GM18519 (cell line): Measurements from ENCODE around the gene LDLRAD3.

Experiments used
- ATAC-seq: cut with Tn5 transposase; IDR thresholded peaks from one replicate; pipeline ENCODE4 v1.9.1; 2021; ENCODE audit warnings: mild to moderate bottlenecking, moderate library complexity; ENCODE audit not compliant: unreplicated experiment, low FRiP score

The LDLRAD3 gene

GRCh38 chr11:36219996-36220395 lies 276.1 kb downstream of the LDLRAD3 start:
- no peak for ATAC-seq

DNA sequence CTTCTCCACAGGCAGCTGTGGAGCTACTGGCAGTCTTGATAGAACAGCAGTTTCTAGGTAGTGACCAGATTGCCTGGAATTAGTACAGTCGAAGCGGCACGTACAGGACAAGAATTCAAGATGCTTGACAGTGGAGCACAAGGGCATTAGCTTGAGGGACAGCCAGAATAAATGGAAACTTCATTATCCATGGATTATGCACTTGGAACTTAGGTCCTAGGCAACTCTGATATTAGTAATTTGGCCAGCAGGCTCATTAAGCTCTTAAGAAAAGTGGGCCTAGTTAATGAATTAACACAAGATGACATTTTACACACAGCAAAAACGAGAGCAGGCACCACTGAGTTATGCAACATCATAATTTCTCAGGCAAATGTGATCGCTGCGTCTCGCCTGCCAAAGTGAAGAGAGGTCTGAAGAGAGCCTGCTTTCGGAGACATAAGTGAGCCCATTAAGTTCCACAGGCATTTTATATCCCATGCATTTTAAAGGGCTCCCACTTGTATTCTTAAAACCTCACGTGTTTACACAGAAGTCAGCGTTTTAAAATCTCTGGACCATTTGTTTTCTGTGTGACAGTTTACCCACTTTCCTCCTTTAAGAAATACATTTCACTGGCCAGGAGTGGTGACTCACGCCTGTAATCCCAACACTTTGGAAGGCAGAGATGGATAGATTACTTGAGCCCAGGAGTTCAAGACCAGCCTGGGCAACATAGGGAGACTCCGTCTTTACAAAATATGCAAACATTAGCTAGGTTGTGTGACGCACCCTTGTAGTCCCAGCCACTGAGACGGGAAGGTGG lies 279.2 kb downstream of the LDLRAD3 start:
- no peak for ATAC-seq

DNA sequence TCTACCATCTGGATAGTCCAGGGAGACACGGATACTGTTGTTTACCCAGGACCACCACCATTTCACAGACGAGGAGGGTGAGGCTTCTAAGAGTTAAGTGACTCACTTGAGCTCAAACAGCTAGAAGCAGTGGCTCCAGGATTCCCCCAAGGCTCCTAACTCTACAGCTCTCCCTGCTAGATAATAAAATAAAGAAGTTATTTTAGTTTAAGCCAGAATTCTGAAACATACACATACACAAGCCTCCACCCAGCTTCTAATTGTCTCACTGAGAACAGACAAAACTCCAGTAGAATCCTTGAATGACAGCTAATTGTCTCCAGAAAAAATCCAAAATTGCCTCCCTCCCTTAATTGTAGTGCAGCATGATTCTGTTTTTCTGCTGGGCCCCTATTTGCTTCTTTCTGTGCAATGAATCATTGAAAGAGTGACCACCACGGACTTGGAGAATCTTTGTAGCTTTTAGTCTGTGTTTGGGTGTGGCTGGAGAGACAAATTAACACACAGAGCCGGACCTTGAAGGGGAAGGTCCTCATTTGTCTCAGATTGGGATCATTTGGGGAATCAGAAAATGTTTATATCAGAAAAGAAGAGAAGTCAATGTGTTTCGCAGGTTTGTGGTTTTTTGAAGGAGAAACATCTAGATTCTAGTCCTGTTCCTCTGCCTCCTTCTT lies 280.5 kb downstream of the LDLRAD3 start:
- ATAC-seq: no peak

DNA sequence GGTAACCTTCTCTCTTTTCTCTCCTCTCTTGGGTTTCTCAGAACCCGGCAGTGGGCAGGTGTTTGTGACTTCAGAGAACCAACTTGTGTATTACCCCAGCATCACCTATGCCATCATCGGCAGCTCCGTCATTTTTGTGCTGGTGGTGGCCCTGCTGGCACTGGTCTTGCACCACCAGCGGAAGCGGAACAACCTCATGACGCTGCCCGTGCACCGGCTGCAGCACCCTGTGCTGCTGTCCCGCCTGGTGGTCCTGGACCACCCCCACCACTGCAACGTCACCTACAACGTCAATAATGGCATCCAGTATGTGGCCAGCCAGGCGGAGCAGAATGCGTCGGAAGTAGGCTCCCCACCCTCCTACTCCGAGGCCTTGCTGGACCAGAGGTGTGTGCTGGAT lies 283.2 kb downstream of the LDLRAD3 start:
- ATAC-seq: no peak

DNA sequence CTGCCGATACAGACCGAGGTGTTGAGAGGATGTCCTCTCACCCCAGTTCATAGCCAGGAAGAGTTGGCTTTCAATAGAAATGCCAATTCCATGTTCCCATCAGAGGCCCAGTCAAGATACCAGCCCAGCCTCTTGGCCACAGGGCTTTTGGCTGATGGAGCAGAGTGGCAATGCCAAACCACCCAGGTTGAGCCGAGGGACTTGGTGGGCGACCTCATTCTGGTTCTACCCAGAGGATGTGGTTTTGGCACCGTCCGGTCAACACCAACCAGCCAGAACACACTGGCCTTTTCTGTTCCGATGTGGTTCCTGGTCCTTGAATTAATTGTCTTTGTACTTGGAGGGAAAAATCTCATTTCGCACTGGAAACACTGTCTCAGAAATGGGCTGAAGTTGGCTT lies 284.8 kb downstream of the LDLRAD3 start:
- no peak for ATAC-seq

DNA sequence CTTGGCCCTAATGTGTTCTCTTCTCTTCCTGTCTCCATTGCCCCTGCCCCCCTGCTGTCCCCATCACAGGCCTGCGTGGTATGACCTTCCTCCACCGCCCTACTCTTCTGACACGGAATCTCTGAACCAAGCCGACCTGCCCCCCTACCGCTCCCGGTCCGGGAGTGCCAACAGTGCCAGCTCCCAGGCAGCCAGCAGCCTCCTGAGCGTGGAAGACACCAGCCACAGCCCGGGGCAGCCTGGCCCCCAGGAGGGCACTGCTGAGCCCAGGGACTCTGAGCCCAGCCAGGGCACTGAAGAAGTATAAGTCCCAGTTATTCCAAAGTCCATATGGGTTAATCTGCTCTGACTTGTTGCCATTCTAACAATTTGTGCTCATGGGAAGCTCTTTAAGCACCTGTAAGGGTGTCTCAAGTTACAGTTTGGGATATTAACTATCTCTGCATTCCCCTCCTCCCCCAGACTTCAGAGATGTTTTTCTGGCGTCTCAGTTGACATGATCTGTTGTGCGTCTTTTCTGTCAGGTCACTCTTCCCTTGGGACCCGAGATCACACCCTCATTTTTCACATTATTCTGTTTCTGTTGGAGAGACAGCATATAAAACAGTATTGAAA lies 285.3 kb downstream of the LDLRAD3 start:
- no peak for ATAC-seq

DNA sequence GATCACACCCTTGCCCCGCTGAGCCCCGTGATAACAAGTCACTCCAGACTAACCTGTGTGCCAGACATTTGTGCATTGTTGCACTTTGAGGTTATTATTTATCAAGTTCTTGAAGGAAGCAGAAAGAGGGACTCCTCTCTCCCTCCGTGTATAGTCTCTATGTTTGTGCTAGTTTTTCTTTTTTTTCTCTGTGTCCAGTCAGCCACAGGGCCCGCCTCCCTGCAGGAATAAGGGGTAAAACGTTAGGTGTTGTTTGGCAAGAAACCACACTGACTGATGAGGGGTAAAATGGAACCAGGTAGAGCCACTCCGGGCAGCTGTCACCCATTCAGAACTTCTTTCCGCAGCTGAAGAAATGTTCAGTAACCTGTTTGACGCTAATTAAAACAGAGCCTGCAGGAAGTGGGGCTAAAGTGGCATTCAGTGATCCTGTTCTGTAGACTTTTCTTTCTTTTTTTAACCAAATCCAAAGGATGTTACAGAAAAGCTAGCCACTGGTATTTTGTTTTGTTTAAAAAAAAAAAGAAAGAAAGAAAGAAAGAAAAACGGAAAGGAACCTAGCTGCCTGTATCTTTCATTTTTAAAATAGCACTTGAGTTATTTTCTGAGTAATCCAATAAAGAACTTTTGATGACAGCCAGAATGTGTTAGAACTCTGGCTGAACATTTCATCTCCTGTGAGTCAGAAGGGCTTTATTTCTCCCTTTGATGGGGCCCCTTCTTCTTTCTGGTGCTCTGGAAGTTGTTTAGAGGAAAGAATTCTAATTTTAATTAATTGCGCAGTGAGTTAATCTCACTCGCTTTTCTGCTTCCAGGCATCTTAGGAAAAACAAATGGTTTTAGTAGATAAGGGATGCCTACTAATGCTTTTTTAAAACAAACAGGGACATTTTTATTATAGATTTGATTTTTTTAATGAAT lies 287.2 kb downstream of the LDLRAD3 start:
- no peak for ATAC-seq

- no peak for ATAC-seq
These were observed 289.3 kb downstream of the LDLRAD3 start for GRCh38 chr11:36233204-36233603.

- ATAC-seq: no peak
These were observed 291.0 kb downstream of the LDLRAD3 start for GRCh38 chr11:36234825-36235224.

- ATAC-seq: no peak
These were observed 291.9 kb downstream of the LDLRAD3 start for GRCh38 chr11:36235750-36236149.

DNA sequence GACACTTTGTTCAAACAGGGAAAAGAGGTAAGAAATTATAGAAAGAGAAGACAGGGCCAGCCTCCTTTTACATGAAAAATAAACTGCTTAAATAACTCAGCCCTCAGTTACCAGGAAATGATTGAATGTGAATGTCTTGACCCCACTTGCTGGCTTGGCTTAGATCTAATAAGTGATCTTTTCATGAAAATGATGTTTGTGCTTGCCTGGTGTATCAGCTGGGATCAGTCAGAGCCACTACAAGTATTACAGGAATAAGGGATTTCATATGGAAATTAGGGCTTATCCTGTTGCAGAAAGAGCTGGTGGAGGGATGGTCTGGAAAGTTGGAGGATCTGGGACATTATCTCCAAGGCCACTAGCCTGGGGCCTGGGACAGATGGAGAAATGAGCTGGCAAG lies 293.5 kb downstream of the LDLRAD3 start:
- no peak for ATAC-seq

DNA sequence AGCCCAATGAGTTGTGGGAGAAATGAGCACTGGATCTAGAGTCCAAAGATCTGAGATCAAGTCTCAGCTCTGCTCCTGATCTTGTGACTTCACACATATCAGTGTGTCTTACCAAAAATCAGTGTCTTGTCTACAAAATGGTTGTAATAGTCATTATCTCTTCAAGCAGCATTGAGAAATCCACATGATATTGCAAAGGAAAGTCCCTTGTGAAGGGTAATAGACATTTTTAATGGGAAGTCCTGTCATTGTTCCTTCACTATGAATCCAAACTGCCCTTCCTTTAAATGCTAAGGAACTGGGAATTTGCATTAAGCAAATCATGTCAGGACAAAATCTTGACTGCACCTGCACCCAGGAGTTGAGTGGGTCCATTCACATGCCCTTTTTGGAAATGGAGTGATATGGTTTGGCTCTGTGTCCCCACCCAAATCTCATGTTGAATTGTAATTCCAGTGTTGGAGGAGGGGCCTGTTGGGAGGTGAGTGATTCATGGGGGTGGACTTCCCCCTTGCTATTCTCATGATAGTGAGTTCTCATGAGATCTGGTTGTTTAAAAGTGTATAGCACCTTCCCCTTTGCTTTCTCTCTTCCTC lies 294.3 kb downstream of the LDLRAD3 start:
- no peak for ATAC-seq

GRCh38 chr11:36238881-36239280 lies 295.0 kb downstream of the LDLRAD3 start:
- no peak for ATAC-seq

DNA sequence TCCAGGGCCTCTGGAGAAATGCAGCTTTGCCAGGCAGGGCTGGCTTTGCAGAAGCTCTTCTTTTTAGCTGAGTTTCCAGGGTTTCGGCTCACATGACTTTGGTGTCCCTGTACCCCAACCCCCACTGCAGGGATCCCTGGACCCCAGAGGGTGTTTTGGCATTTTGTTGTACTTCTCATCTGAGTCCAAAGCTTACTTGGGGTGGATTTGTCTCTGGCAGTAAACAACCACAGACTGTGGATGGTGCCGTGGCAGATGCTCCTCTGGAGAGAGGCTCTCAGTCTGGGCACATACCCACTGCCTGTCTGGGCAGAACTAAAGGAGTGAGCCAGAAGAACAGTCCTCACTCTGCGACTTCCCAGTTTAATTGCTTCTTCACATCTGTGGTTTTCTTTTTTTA lies 295.8 kb downstream of the LDLRAD3 start:
- no peak for ATAC-seq

- ATAC-seq: no peak
These were observed 296.3 kb downstream of the LDLRAD3 start for GRCh38 chr11:36240173-36240572.

- no peak for ATAC-seq
These were observed 296.9 kb downstream of the LDLRAD3 start for GRCh38 chr11:36240801-36241200.

DNA sequence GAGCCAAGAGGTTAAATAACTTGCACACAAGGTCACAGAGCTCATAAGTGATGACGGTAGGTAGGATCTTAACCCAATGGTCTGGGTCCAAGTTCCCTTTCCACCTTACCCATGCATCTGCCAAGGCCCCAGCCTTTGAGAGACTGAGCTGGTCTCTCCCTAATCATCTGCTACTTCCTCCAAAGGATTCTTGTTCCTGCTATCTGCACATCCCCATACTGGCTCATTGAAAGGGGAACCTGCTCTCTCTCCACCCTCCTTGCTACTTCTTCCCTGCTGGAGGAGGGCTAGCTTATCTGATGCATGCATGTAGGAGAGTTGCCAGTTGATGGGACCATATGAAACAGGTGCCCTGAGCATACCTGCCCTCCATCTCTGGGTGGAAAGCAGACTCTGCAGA lies 297.6 kb downstream of the LDLRAD3 start:
- ATAC-seq: no peak

- ATAC-seq: no peak
These were observed 299.8 kb downstream of the LDLRAD3 start for GRCh38 chr11:36243641-36244040.

DNA sequence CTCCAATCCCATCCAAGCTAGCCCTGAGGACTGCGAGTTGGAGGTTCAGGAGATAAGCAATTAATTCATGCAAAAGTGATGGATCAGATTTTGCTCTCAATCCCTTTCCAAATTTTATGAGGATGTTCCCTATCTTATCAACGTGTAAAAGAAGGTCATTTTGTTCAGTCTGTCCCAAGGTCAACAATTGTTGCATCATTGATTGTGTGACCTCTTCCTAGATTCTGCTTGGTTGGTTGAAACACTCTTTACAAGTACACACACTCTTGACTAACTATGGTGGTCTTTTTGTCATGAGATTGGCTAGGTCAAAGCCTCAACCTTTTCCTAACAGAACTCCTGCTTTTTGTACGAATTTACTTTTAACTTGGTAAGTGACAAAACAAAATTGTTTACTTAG lies 303.6 kb downstream of the LDLRAD3 start:
- no peak for ATAC-seq

- no peak for ATAC-seq
These were observed 304.6 kb downstream of the LDLRAD3 start for GRCh38 chr11:36248436-36248835.
